ENCODE data around the gene CCDC82.

Gene CCDC82

DNA sequence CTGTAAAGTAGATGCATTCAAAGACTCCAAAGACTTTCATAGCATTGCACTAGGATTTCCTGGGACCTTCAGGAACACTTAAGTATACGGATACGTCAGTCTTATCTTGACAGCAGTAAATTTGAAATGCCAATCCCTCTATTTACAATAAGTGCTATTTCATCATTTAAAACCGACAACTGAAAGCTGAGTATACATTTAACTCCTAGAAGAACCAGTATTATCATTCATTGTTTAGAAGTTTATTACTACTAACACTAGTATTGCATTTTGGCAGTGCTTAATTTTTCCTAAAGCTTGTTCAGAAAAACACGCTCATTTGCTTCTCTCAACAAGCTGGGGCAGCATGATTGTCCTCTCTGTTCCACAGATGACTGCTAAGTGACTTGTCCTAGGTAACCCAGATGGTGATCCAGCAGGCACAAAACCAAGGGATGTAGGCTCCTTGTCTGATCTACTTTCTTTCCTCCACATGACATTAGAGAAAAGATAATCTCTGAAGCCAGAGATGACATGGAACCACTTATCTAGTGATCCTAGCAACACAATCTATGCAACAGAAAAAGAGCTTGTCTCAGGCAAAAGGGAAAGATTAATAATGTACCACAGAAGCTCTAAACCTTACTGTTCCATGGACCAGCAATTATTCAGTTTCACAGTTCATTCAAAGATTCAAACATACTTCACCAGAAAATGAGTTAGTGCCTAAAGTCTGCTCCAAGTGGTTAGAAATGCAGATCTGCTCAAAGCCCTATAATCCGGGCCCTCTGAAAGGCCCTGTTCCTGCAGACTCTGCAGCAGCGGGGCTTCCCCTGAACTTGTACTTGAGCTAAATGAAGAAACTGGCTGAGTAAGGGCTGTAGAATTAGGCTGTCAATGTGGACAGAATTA, 51.9 kb downstream of the CCDC82 start:
- DNase-seq (ENCODE audit: low read depth), result no peak
- TF ChIP-seq, protein P1, sequence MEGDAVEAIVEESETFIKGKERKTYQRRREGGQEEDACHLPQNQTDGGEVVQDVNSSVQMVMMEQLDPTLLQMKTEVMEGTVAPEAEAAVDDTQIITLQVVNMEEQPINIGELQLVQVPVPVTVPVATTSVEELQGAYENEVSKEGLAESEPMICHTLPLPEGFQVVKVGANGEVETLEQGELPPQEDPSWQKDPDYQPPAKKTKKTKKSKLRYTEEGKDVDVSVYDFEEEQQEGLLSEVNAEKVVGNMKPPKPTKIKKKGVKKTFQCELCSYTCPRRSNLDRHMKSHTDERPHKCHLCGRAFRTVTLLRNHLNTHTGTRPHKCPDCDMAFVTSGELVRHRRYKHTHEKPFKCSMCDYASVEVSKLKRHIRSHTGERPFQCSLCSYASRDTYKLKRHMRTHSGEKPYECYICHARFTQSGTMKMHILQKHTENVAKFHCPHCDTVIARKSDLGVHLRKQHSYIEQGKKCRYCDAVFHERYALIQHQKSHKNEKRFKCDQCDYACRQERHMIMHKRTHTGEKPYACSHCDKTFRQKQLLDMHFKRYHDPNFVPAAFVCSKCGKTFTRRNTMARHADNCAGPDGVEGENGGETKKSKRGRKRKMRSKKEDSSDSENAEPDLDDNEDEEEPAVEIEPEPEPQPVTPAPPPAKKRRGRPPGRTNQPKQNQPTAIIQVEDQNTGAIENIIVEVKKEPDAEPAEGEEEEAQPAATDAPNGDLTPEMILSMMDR (IDR thresholded peaks at IDR 0.05; ENCODE audit: control insufficient read depth, extremely low read depth, insufficient read depth), result no peak
- H3K4me3 ChIP-seq (ENCODE audit: low read depth, low read length), result no peak overlapping the region

- TF ChIP-seq, protein P1 (IDR thresholded peaks at IDR 0.05; ENCODE audit: control insufficient read depth, extremely low read depth, insufficient read depth), result no peak
- no peak overlapping the region for H3K4me3 ChIP-seq (ENCODE audit: low read depth, low read length)
- DNase-seq (ENCODE audit: low read depth), result no peak
These were observed 54.3 kb downstream of the CCDC82 start for GRCh38 chr11:96335388-96335787.

DNA sequence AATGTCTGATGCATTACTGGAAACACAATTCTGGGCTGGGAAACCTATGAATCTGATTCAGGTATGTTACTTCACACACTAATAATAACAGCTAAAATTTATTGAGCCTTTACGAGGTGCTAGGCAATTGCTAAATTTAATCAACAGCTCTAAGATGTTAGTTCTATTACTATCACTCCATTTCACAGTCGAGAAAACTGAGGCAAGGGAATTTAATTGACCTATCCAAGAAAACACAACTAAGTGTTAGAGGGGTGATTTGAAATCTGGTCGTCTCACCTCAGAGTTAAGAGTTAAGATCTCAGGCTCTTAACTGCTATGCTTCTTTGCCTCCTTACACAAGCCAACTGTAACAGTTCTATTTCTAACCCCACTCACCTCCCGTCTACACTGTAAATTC, 55.5 kb downstream of the CCDC82 start:
- TF ChIP-seq, protein P1 (IDR thresholded peaks at IDR 0.05; ENCODE audit: control insufficient read depth, extremely low read depth, insufficient read depth), result no peak
- DNase-seq (ENCODE audit: low read depth), result no peak
- no peak overlapping the region for H3K4me3 ChIP-seq (ENCODE audit: low read depth, low read length)

GRCh38 chr11:96333191-96333719, 56.5 kb downstream of the CCDC82 start:
- TF ChIP-seq, protein P1 (IDR thresholded peaks at IDR 0.05; ENCODE audit: control insufficient read depth, extremely low read depth, insufficient read depth), result no peak
- H3K4me3 ChIP-seq (ENCODE audit: low read depth, low read length), result no peak overlapping the region
- DNase-seq (ENCODE audit: low read depth), result no peak

GRCh38 chr11:96332126-96332771, 57.5 kb downstream of the CCDC82 start:
- DNase-seq (ENCODE audit: low read depth), result no peak
- TF ChIP-seq, protein P1 (IDR thresholded peaks at IDR 0.05; ENCODE audit: control insufficient read depth, extremely low read depth, insufficient read depth), result no peak
- H3K4me3 ChIP-seq (ENCODE audit: low read depth, low read length), result no peak overlapping the region

DNA sequence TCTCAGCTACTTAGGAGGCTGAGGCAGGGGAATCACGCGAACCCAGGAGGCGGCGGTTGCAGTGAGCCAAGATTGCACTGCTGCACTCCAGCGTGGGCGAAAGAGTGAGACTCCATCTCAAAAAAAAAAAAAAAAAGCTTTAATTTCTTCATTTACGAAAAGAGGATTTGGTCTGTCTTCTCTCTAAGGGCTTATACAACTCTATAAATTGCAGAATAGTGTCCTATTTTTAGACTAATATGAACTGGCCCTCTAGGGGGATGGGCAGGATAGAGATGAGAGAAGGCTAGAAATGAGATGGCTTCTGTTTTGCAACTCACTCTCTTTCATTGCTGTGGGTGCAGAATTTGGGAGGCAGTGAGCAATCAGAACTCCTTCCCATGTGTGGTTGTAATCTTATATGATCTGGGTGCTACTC, 58.0 kb downstream of the CCDC82 start:
- no peak overlapping the region for H3K4me3 ChIP-seq (ENCODE audit: low read depth, low read length)
- TF ChIP-seq, protein P1 (IDR thresholded peaks at IDR 0.05; ENCODE audit: control insufficient read depth, extremely low read depth, insufficient read depth), result no peak
- DNase-seq (ENCODE audit: low read depth), result no peak

Measured in LNCaP clone FGC (cell line).